ENCODE measurements around the gene KAZN. TPM values are rescaled to one million over a fixed set of nuclear protein-coding genes. Genes with fewer than 3 reads are reported as not detected.

The KAZN gene
- total and polyA plus RNA-seq, 2 experiments from 2014 or later = 7.9 to 15.6 TPM

GRCh38 chr1:14608308-14608707, 9.8 kb downstream of the KAZN start:
- 97% methylated on average over 3 of the region's 3 CpGs for WGBS (ENCODE audit: low lambda C conversion rate, missing lambda C conversion rate)

GRCh38 chr1:14610761-14611160, 12.3 kb downstream of the KAZN start:
- no peaks in the 10 kb centered on the region for H3K27me3 ChIP-seq
- H3K4me3 ChIP-seq = no peak overlapping the region
- no peak overlapping the region for H2AFZ ChIP-seq
- H3K36me3 ChIP-seq (replicated peaks; ENCODE audit: insufficient read depth, low read depth) = no peaks in the 10 kb centered on the region
- H3K27ac ChIP-seq = no peak overlapping the region
- H3K4me2 ChIP-seq = no peak overlapping the region
- no peaks in the 10 kb centered on the region for H4K20me1 ChIP-seq (ENCODE audit: insufficient read depth, poor library complexity, severe bottlenecking)
- no peaks in the 10 kb centered on the region for H3K4me1 ChIP-seq (ENCODE audit: insufficient read depth)
- H3K79me2 ChIP-seq = no peaks in the 10 kb centered on the region
- no peaks in the 10 kb centered on the region for H3K9me2 ChIP-seq (replicated peaks; ENCODE audit: insufficient read depth)
- WGBS (ENCODE audit: low lambda C conversion rate, missing lambda C conversion rate) = 87% methylated on average over 4 of the region's 4 CpGs
- DNase-seq (ENCODE audit: low spot score) = no peak
- no peak for TF ChIP-seq EZH2 (IDR thresholded peaks at IDR 0.05; ENCODE audit: borderline replicate concordance)
- TF ChIP-seq CTCF (IDR thresholded peaks at IDR 0.05; ENCODE audit: poor library complexity) = no peak
- no peak for TF ChIP-seq EZH2phosphoT487 (IDR thresholded peaks at IDR 0.05; ENCODE audit: low read depth, severe bottlenecking, unreplicated experiment)
- H3K9me3 ChIP-seq (ENCODE audit: low read depth) = no peaks in the 10 kb centered on the region

More at GRCh38 chr1:14608308-14608707, 9.8 kb downstream of the KAZN start:
- Histone ChIP-seq H3K27ac (no peak overlapping the region), H3K36me3 (replicated peaks; ENCODE audit: insufficient read depth, low read depth) (no peaks in the 10 kb centered on the region), H3K4me1 (ENCODE audit: insufficient read depth) (no peaks in the 10 kb centered on the region), H3K79me2 (no peaks in the 10 kb centered on the region), H3K9me2 (replicated peaks; ENCODE audit: insufficient read depth) (no peaks in the 10 kb centered on the region), H3K4me2 (no peak overlapping the region), H3K9me3 (ENCODE audit: low read depth) (no peaks in the 10 kb centered on the region), H2AFZ (no peak overlapping the region), H3K27me3 (no peaks in the 10 kb centered on the region), H3K4me3 (no peak overlapping the region), H4K20me1 (ENCODE audit: insufficient read depth, poor library complexity, severe bottlenecking) (no peaks in the 10 kb centered on the region)
- DNase-seq (ENCODE audit: low spot score) = no peak
- TF ChIP-seq EZH2 (IDR thresholded peaks at IDR 0.05; ENCODE audit: borderline replicate concordance) = no peak
- no peak for TF ChIP-seq EZH2phosphoT487 (IDR thresholded peaks at IDR 0.05; ENCODE audit: low read depth, severe bottlenecking, unreplicated experiment)
- no peak for TF ChIP-seq CTCF (IDR thresholded peaks at IDR 0.05; ENCODE audit: poor library complexity)

GRCh38 chr1:14611792-14612191, 13.3 kb downstream of the KAZN start:
- H3K9me2 ChIP-seq (replicated peaks; ENCODE audit: insufficient read depth) = no peaks in the 10 kb centered on the region
- no peak for DNase-seq (ENCODE audit: low spot score)
- no peaks in the 10 kb centered on the region for H3K79me2 ChIP-seq
- H3K4me3 ChIP-seq = no peak overlapping the region
- no peak overlapping the region for H3K27ac ChIP-seq
- WGBS (ENCODE audit: low lambda C conversion rate, missing lambda C conversion rate) = 95% methylated on average over 3 of the region's 3 CpGs
- no peaks in the 10 kb centered on the region for H3K9me3 ChIP-seq (ENCODE audit: low read depth)
- no peaks in the 10 kb centered on the region for H3K27me3 ChIP-seq
- no peak overlapping the region for H3K4me2 ChIP-seq
- no peaks in the 10 kb centered on the region for H4K20me1 ChIP-seq (ENCODE audit: insufficient read depth, poor library complexity, severe bottlenecking)
- no peak overlapping the region for H2AFZ ChIP-seq
- TF ChIP-seq EZH2phosphoT487 (IDR thresholded peaks at IDR 0.05; ENCODE audit: low read depth, severe bottlenecking, unreplicated experiment) (no peak), CTCF (IDR thresholded peaks at IDR 0.05; ENCODE audit: poor library complexity) (no peak), EZH2 (IDR thresholded peaks at IDR 0.05; ENCODE audit: borderline replicate concordance) (no peak)
- no peaks in the 10 kb centered on the region for H3K4me1 ChIP-seq (ENCODE audit: insufficient read depth)
- H3K36me3 ChIP-seq (replicated peaks; ENCODE audit: insufficient read depth, low read depth) = no peaks in the 10 kb centered on the region

GRCh38 chr1:14612256-14612655, 13.8 kb downstream of the KAZN start:
- Histone ChIP-seq H3K36me3 (replicated peaks; ENCODE audit: insufficient read depth, low read depth) (no peaks in the 10 kb centered on the region), H3K4me3 (no peak overlapping the region), H3K27me3 (no peaks in the 10 kb centered on the region), H3K4me2 (no peak overlapping the region), H4K20me1 (ENCODE audit: insufficient read depth, poor library complexity, severe bottlenecking) (no peaks in the 10 kb centered on the region), H2AFZ (no peak overlapping the region), H3K9me3 (ENCODE audit: low read depth) (no peaks in the 10 kb centered on the region), H3K27ac (no peak overlapping the region), H3K79me2 (no peaks in the 10 kb centered on the region), H3K4me1 (ENCODE audit: insufficient read depth) (no peaks in the 10 kb centered on the region), H3K9me2 (replicated peaks; ENCODE audit: insufficient read depth) (no peaks in the 10 kb centered on the region)
- 99% methylated on average over 5 of the region's 5 CpGs for WGBS (ENCODE audit: low lambda C conversion rate, missing lambda C conversion rate)
- no peak for TF ChIP-seq CTCF (IDR thresholded peaks at IDR 0.05; ENCODE audit: poor library complexity)
- no peak for TF ChIP-seq EZH2phosphoT487 (IDR thresholded peaks at IDR 0.05; ENCODE audit: low read depth, severe bottlenecking, unreplicated experiment)
- no peak for TF ChIP-seq EZH2 (IDR thresholded peaks at IDR 0.05; ENCODE audit: borderline replicate concordance)
- no peak for DNase-seq (ENCODE audit: low spot score)
